GM06990 (cell line): ENCODE results near the gene ATOSB.
A peak's percentile ranks its signal among the peaks of the same experiment; 100 is the strongest.
"Not testable (repeated sequence)": the region's sequence is repeated elsewhere in the genome, so short reads cannot be mapped to it uniquely, and the experiment has no call there.

ENCODE experiments used
- DNase-seq: peaks from one replicate; pipeline ENCODE4 v3.0.0-alpha.2; 2011; ENCODE audit not compliant: insufficient read length; ENCODE audit errors: extremely low read depth
- H3K27me3 ChIP-seq: replicated peaks from 2 replicates; pipeline ENCODE4 v1.6.0; 2011; ENCODE audit warnings: low read length; ENCODE audit not compliant: control insufficient read depth, insufficient read depth
- H3K36me3 ChIP-seq: 2 replicates; pipeline ENCODE4 v1.5.1; 2011; ENCODE audit warnings: low read length; ENCODE audit not compliant: control insufficient read depth, insufficient read depth
- H3K4me3 ChIP-seq: replicated peaks from 2 replicates; pipeline ENCODE4 v1.5.1; 2011; ENCODE audit warnings: low read depth, mild to moderate bottlenecking, control low read depth, low read length
- CTCF ChIP-seq: IDR thresholded peaks from 2 replicates; pipeline ENCODE4 v1.5.1; 2011; ENCODE audit warnings: low read length, control low read depth, mild to moderate bottlenecking, inconsistent platforms; ENCODE audit not compliant: insufficient read depth, poor library complexity, severe bottlenecking

The ATOSB gene

GRCh38 chr9:35158501-35159280 is 43.0 kb upstream of the ATOSB start:
- peak; percentile 17 for DNase-seq
- Histone ChIP-seq H3K27me3 (no peaks in the 10 kb centered on the region), H3K36me3 (no peaks in the 10 kb centered on the region), H3K4me3 (peak overlapping the region; percentile 19; the same call in 1 of the 2 replicates)
- TF ChIP-seq CTCF: no peak

- not testable (repeated sequence) for H3K27me3 ChIP-seq, H3K4me3 ChIP-seq, H3K36me3 ChIP-seq
These were observed 42.2 kb upstream of the ATOSB start for GRCh38 chr9:35157836-35158235.

GRCh38 chr9:35156781-35157180 is 41.1 kb upstream of the ATOSB start:
- H3K4me3 ChIP-seq: no peak overlapping the region
- no peak for DNase-seq
- no peak for TF ChIP-seq CTCF

More at GRCh38 chr9:35157836-35158235, 42.2 kb upstream of the ATOSB start:
- DNase-seq: not testable (repeated sequence)

GRCh38 chr9:35152926-35153325 is 37.3 kb upstream of the ATOSB start:
- no peak overlapping the region for H3K4me3 ChIP-seq
- no peak for TF ChIP-seq CTCF
- H3K27me3 ChIP-seq: no peaks in the 10 kb centered on the region
- no peaks in the 10 kb centered on the region for H3K36me3 ChIP-seq
- no peak for DNase-seq

More at GRCh38 chr9:35156781-35157180, 41.1 kb upstream of the ATOSB start:
- Histone ChIP-seq H3K36me3 (no peaks in the 10 kb centered on the region), H3K27me3 (no peaks in the 10 kb centered on the region)

- not testable (repeated sequence) for H3K36me3 ChIP-seq, H3K27me3 ChIP-seq, DNase-seq, H3K4me3 ChIP-seq
These were observed 32.4 kb upstream of the ATOSB start for GRCh38 chr9:35147941-35148563.

GRCh38 chr9:35142037-35142436 is 26.4 kb upstream of the ATOSB start:
- H3K27me3 ChIP-seq: no peaks in the 10 kb centered on the region
- H3K4me3 ChIP-seq: no peak overlapping the region
- no peak for DNase-seq
- no peak for TF ChIP-seq CTCF
- H3K36me3 ChIP-seq: no peaks in the 10 kb centered on the region
